Measurements from ENCODE around the gene LRRC38. TPM values are rescaled to one million over a fixed set of nuclear protein-coding genes. Genes with fewer than 3 reads are reported as not detected.

LRRC38 gene
- 0.06 TPM in 1 of 5 replicates, not detected in the others for total RNA-seq (2022; extraction: Qiagen RNA extraction)

GRCh38 chr1:13513895-13514546 lies at the start of gene LRRC38:
Gene LRRC38, minus strand, starts transcription at chr1:13514003. Its CDS starts 410 bp downstream, at chr1:13513593.

Other genes starting within 250 kb of the LRRC38 start
- not detected in 5 replicates for gene PRAMEF8, start 228.9 kb downstream of the LRRC38 start, total RNA-seq (2022; extraction: Qiagen RNA extraction)
- gene PRAMEF33, start 210.5 kb downstream of the LRRC38 start, total RNA-seq (2022; extraction: Qiagen RNA extraction), result not detected in 5 replicates
- gene PRAMEF15, start 198.4 kb downstream of the LRRC38 start, total RNA-seq (2022; extraction: Qiagen RNA extraction), result not detected in 5 replicates
- not detected in 5 replicates for gene PRAMEF14, start 166.9 kb downstream of the LRRC38 start, total RNA-seq (2022; extraction: Qiagen RNA extraction)
- not detected in 5 replicates for gene PRAMEF19, start 142.1 kb downstream of the LRRC38 start, total RNA-seq (2022; extraction: Qiagen RNA extraction)
- gene PRAMEF17, start 124.4 kb downstream of the LRRC38 start, total RNA-seq (2022; extraction: Qiagen RNA extraction), result not detected in 5 replicates
- gene PRAMEF20, start 103.6 kb downstream of the LRRC38 start, total RNA-seq (2022; extraction: Qiagen RNA extraction), result not detected in 5 replicates
- not detected in 5 replicates for gene PDPN, start 69.8 kb upstream of the LRRC38 start, total RNA-seq (2022; extraction: Qiagen RNA extraction)
- gene PRDM2, start 186.2 kb upstream of the LRRC38 start, total RNA-seq (2022; extraction: Qiagen RNA extraction), result 7.4 to 10.0 TPM (median 8.9 TPM) in 5 replicates